Prostate gland (tissue), 2 donors: ENCODE measurements around the gene SYTL5. TPM values are rescaled to one million over a fixed set of nuclear protein-coding genes. Genes with fewer than 3 reads are reported as not detected.

ENCODE experiments used
- DNase-seq: peaks from one replicate; pipeline ENCODE4 v3.0.0-alpha.2; 2019; ENCODE audit warnings: low spot score
- H3K27ac ChIP-seq, 2 donors: fragments of 200-600 bp; sonication (generic); 2 replicates each; pipeline ENCODE4 v1.5.1; 2017 to 2019
- H3K27me3 ChIP-seq: fragments of 200-600 bp; sonication (generic); replicated peaks from 2 replicates; pipeline ENCODE4 v1.5.1; 2019; ENCODE audit not compliant: insufficient read depth
- H3K36me3 ChIP-seq, 2 donors: fragments of 200-600 bp; sonication (generic); 1 replicate in 1 of 2; 2 replicates in 1 of 2; pipeline versions ENCODE4 v1.5.1 to v1.8.1; 2017 to 2019
- H3K4me1 ChIP-seq: fragments of 200-600 bp; sonication (generic); replicated peaks from 2 replicates; pipeline ENCODE4 v1.5.1; 2019
- H3K4me3 ChIP-seq, 2 donors: fragments of 200-600 bp; sonication (generic); 2 replicates each; pipeline ENCODE4 v1.5.1; 2017 to 2019
- H3K9me3 ChIP-seq: fragments of 200-600 bp; sonication (generic); 2 replicates; pipeline ENCODE4 v1.5.1; 2017
- POLR2A ChIP-seq: fragments of 450-650 bp; IDR thresholded peaks from one replicate; pipeline ENCODE4 v1.6.1; 2016; ENCODE audit warnings: antibody characterized with exemption, mild to moderate bottlenecking
- POLR2AphosphoS5 ChIP-seq: sonication (generic); formaldehyde crosslinking; IDR thresholded peaks from one replicate; pipeline ENCODE4 v1.6.1; 2017; ENCODE audit warnings: antibody characterized with exemption
- WGBS: methylation state at CpG from one replicate; pipeline ENCODE4 v1.1.5; 2018; 5-methylcytosine and 5-hydroxymethylcytosine counted together
- intact Hi-C: fragments of 100-400 bp; cut with DNase I; formaldehyde crosslinking; loops from one replicate; pipeline ENCODE4 v1.14.2; 2022
- microRNA-seq: library from miRNA; unstranded; fragments of <30 nt; microRNA quantifications from one replicate; pipeline ENCODE4, GENCODE V29; 2016
- small RNA-seq, 2 donors: library from RNA; depleted of rRNA; stranded (forward); fragments of <200 nt; gene quantifications; one replicate each; pipeline ENCODE3, GENCODE V24; 2016
- total RNA-seq, 2 donors: library from RNA; depleted of rRNA; stranded (reverse); fragments of >200 nt; gene quantifications; one replicate each; pipeline ENCODE4 v1.1.0, GENCODE V29; 2016
- TF ChIP-seq, protein P1 (sequence below), 4 experiments: fragments of 200-600 bp in 2 of 4; fragments of 450-650 bp in 2 of 4; sonication (generic) in 2 of 4; IDR thresholded peaks; 1 replicate in 3 of 4; 2 replicates in 1 of 4; pipeline ENCODE4 v1.5.1; 2016 to 2019; ENCODE audit warnings: antibody characterized with exemption in 4 of 4, mild to moderate bottlenecking in 2 of 4, moderate library complexity in 2 of 4

The SYTL5 gene
- total RNA-seq, 2 donors from 2014 or later: 2.1 to 2.9 TPM

GRCh38 chrX:38178396-38178795 is 172.0 kb downstream of the SYTL5 start:
- TF ChIP-seq, protein P1, sequence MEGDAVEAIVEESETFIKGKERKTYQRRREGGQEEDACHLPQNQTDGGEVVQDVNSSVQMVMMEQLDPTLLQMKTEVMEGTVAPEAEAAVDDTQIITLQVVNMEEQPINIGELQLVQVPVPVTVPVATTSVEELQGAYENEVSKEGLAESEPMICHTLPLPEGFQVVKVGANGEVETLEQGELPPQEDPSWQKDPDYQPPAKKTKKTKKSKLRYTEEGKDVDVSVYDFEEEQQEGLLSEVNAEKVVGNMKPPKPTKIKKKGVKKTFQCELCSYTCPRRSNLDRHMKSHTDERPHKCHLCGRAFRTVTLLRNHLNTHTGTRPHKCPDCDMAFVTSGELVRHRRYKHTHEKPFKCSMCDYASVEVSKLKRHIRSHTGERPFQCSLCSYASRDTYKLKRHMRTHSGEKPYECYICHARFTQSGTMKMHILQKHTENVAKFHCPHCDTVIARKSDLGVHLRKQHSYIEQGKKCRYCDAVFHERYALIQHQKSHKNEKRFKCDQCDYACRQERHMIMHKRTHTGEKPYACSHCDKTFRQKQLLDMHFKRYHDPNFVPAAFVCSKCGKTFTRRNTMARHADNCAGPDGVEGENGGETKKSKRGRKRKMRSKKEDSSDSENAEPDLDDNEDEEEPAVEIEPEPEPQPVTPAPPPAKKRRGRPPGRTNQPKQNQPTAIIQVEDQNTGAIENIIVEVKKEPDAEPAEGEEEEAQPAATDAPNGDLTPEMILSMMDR (IDR thresholded peaks at IDR 0.05): no peak
- no peak for TF ChIP-seq POLR2A
- no peak for TF ChIP-seq POLR2AphosphoS5
- Histone ChIP-seq H3K36me3 (no peaks in the 10 kb centered on the region), H3K9me3 (no peaks in the 10 kb centered on the region), H3K27ac (no peak overlapping the region), H3K4me1 (no peaks in the 10 kb centered on the region), H3K4me3 (no peak overlapping the region), H3K27me3 (no peaks in the 10 kb centered on the region)
- intact Hi-C loops: no loop called here
- 19% methylated on average over 2 of the region's 2 CpGs for WGBS
- no peak for DNase-seq

Small RNAs within 50 kb of the gene (microRNA-seq; reads per million reads assigned to microRNA genes)
- not detected for gene MIR548AJ2

Small RNAs within 50 kb of the gene (small RNA-seq; reads per million reads assigned to genes)
- gene MIR548AJ2: 0 reads per million in 2 donors

Other genes with a start within 250 kb of the SYTL5 start
- 1 to 10 TPM; 7.2 to 7.9 TPM for gene CYBB, start 226.5 kb upstream of the SYTL5 start, total RNA-seq
- gene DYNLT3, start 159.0 kb upstream of the SYTL5 start, total RNA-seq: 10 to 100 TPM; 15.2 to 25.7 TPM
- gene SRPX, start 214.3 kb downstream of the SYTL5 start, total RNA-seq: 10 to 100 TPM in 1 of 2 donors, 1 to 10 TPM in 1; 8.6 to 21.6 TPM